Mesenchymal stem cell (in vitro differentiated cells and primary cell): ENCODE data around the gene SREBF1.

Experiments
- DNase-seq: peaks from one replicate; pipeline ENCODE4 v3.0.0-alpha.2; 2013
- H2AFZ ChIP-seq: one replicate; pipeline ENCODE4 v1.6.1; 2013; ENCODE audit warnings: low read depth, mild to moderate bottlenecking, control low read depth, inconsistent platforms, low read length, moderate library complexity
- H2AK5ac ChIP-seq: 2 replicates; pipeline ENCODE4 v1.6.1; 2013; ENCODE audit warnings: low read length, moderate library complexity, mild to moderate bottlenecking, inconsistent platforms; ENCODE audit not compliant: severe bottlenecking
- H2BK120ac ChIP-seq: one replicate; pipeline ENCODE4 v1.6.1; 2013; ENCODE audit warnings: low read depth, mild to moderate bottlenecking, inconsistent platforms, low read length, moderate library complexity
- H2BK12ac ChIP-seq, 2 experiments: one replicate each; pipeline ENCODE4 v1.6.1; 2013; ENCODE audit warnings: inconsistent platforms in 2 of 2, low read length in 2 of 2, mild to moderate bottlenecking in 2 of 2, moderate library complexity in 2 of 2, control low read depth in 1 of 2
- H2BK15ac ChIP-seq: one replicate; pipeline ENCODE4 v1.6.1; 2013; ENCODE audit warnings: mild to moderate bottlenecking, low read depth, inconsistent platforms; ENCODE audit not compliant: poor library complexity, severe bottlenecking
- H2BK5ac ChIP-seq: 2 replicates; pipeline ENCODE4 v1.6.1; 2013; ENCODE audit warnings: low read depth, mild to moderate bottlenecking, low read length, control low read depth, inconsistent platforms; ENCODE audit not compliant: poor library complexity, severe bottlenecking
- H3K14ac ChIP-seq, 2 experiments: one replicate each; pipeline ENCODE4 v1.6.1; 2013; ENCODE audit warnings: inconsistent platforms in 2 of 2, low read length in 2 of 2, control low read depth in 1 of 2, mild to moderate bottlenecking in 1 of 2, moderate library complexity in 1 of 2
- H3K18ac ChIP-seq, 2 experiments: one replicate each; pipeline ENCODE4 v1.6.1; 2013; ENCODE audit warnings: inconsistent platforms in 2 of 2, low read length in 2 of 2, control low read depth in 1 of 2, low read depth in 1 of 2, mild to moderate bottlenecking in 1 of 2
- H3K23ac ChIP-seq, 2 experiments: one replicate each; pipeline ENCODE4 v1.6.1; 2013; ENCODE audit warnings: inconsistent platforms in 2 of 2, low read length in 2 of 2, mild to moderate bottlenecking in 2 of 2, moderate library complexity in 2 of 2, control low read depth in 1 of 2
- H3K27ac ChIP-seq: 2 replicates; pipeline ENCODE4 v1.5.1; 2013; ENCODE audit warnings: mild to moderate bottlenecking, moderate library complexity, low read length, control low read depth, inconsistent platforms; ENCODE audit not compliant: poor library complexity, severe bottlenecking
- H3K27me3 ChIP-seq, 2 experiments: 2 replicates each; pipeline versions ENCODE4 v1.6.1 to v1.7.0; 2013; ENCODE audit warnings: low read length in 2 of 2, mild to moderate bottlenecking in 2 of 2, moderate library complexity in 2 of 2, control low read depth in 1 of 2, inconsistent platforms in 1 of 2; ENCODE audit not compliant: control insufficient read depth in 1 of 2, insufficient read depth in 1 of 2
- H3K36me3 ChIP-seq, 2 experiments: 2 replicates each; pipeline versions ENCODE4 v1.6.1 to v1.7.0; 2013; ENCODE audit warnings: low read length in 2 of 2, control low read depth in 1 of 2, inconsistent platforms in 1 of 2, low read depth in 1 of 2, mild to moderate bottlenecking in 1 of 2; ENCODE audit not compliant: insufficient read depth in 2 of 2, control insufficient read depth in 1 of 2
- H3K4ac ChIP-seq, 2 experiments: one replicate each; pipeline ENCODE4 v1.6.1; 2013; ENCODE audit warnings: inconsistent platforms in 2 of 2, low read length in 2 of 2, mild to moderate bottlenecking in 2 of 2, moderate library complexity in 2 of 2, control low read depth in 1 of 2, low read depth in 1 of 2
- H3K4me1 ChIP-seq: 2 replicates; pipeline ENCODE4 v1.6.1; 2013; ENCODE audit warnings: low read depth, low read length, control low read depth; ENCODE audit not compliant: control insufficient read depth, insufficient read depth
- H3K4me2 ChIP-seq: 2 replicates; pipeline ENCODE4 v1.6.1; 2013; ENCODE audit warnings: low read length, mild to moderate bottlenecking, inconsistent platforms; ENCODE audit not compliant: poor library complexity, severe bottlenecking
- H3K4me3 ChIP-seq, 2 experiments: 2 replicates each; pipeline versions ENCODE4 v1.5.1 to v1.7.0; 2013; ENCODE audit warnings: low read length in 2 of 2, mild to moderate bottlenecking in 2 of 2, control low read depth in 1 of 2, low read depth in 1 of 2; ENCODE audit not compliant: insufficient read depth in 1 of 2
- H3K79me1 ChIP-seq: replicated peaks from 2 replicates; pipeline ENCODE4 v1.6.1; 2013; ENCODE audit warnings: mild to moderate bottlenecking, control low read depth, low read length, inconsistent platforms; ENCODE audit not compliant: poor library complexity, severe bottlenecking
- H3K9ac ChIP-seq: 2 replicates; pipeline ENCODE4 v1.7.0; 2013; ENCODE audit warnings: mild to moderate bottlenecking, low read length, moderate library complexity
- H3K9me3 ChIP-seq: 2 replicates; pipeline ENCODE4 v1.7.0; 2013; ENCODE audit warnings: mild to moderate bottlenecking, low read length; ENCODE audit not compliant: control insufficient read depth
- H4K8ac ChIP-seq: one replicate; pipeline ENCODE4 v1.6.1; 2013; ENCODE audit warnings: inconsistent platforms, mild to moderate bottlenecking, low read length, moderate library complexity
- H4K91ac ChIP-seq: one replicate; pipeline ENCODE4 v1.6.1; 2013; ENCODE audit warnings: mild to moderate bottlenecking, low read length, inconsistent platforms
- whole genome bisulfite sequencing: methylation state at CpG from one replicate; pipeline ENCODE4 v1.1.7; 2013; ENCODE audit warnings: mixed read lengths; 5-methylcytosine and 5-hydroxymethylcytosine counted together

SREBF1 gene

DNA sequence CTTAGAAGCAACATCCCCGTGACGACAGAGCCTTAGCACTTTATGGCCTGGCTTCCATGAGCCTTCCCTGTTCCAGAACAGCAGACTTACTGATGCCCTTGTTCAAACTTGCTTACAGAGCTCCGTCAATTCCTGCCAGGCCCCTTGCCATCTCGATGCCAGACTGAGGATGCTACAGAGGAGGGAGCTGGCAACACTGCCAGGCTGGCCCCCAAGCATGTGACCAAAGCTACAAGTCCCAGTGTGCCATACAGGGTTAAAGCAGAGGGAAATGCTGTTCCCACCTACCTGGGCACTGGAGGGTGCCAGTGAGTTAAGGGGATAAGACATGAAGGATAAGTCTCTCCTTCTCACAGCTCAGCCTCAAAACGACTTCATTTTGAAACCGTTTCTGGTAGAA lies 33.5 kb upstream of the SREBF1 start:
- no peak overlapping the region for H3K14ac ChIP-seq
- no peak for DNase-seq
- no peak overlapping the region for H2AFZ ChIP-seq
- H4K91ac ChIP-seq = peak overlapping the region; percentile 34
- no peak overlapping the region for H2BK5ac ChIP-seq
- H3K4me1 ChIP-seq = peaks cover 10% of the 10 kb centered on the region
- H2AK5ac ChIP-seq = no peak overlapping the region
- peaks cover 3% of the 10 kb centered on the region for H3K9me3 ChIP-seq
- peaks cover 35 to 44% of the 10 kb centered on the region in 2 experiments for H3K36me3 ChIP-seq
- 83% methylated on average over 6 of the region's 6 CpGs for whole genome bisulfite sequencing
- H3K18ac ChIP-seq = peak overlapping the region in 1 of 2 experiments; percentile 22
- H3K9ac ChIP-seq = no peak overlapping the region
- H3K4me2 ChIP-seq = no peak overlapping the region
- no peak overlapping the region for H2BK120ac ChIP-seq
- H3K79me1 ChIP-seq = peaks cover 6% of the 10 kb centered on the region
- H4K8ac ChIP-seq = peak overlapping the region; percentile 17
- no peak overlapping the region for H3K27ac ChIP-seq
- peak overlapping the region; percentile 63 for H2BK15ac ChIP-seq
- H2BK12ac ChIP-seq = no peak overlapping the region
- H3K27me3 ChIP-seq = no peaks in the 10 kb centered on the region
- H3K4me3 ChIP-seq = no peak overlapping the region
- peak overlapping the region in 1 of 2 experiments; percentile 2 for H3K4ac ChIP-seq
- H3K23ac ChIP-seq = no peak overlapping the region

DNA sequence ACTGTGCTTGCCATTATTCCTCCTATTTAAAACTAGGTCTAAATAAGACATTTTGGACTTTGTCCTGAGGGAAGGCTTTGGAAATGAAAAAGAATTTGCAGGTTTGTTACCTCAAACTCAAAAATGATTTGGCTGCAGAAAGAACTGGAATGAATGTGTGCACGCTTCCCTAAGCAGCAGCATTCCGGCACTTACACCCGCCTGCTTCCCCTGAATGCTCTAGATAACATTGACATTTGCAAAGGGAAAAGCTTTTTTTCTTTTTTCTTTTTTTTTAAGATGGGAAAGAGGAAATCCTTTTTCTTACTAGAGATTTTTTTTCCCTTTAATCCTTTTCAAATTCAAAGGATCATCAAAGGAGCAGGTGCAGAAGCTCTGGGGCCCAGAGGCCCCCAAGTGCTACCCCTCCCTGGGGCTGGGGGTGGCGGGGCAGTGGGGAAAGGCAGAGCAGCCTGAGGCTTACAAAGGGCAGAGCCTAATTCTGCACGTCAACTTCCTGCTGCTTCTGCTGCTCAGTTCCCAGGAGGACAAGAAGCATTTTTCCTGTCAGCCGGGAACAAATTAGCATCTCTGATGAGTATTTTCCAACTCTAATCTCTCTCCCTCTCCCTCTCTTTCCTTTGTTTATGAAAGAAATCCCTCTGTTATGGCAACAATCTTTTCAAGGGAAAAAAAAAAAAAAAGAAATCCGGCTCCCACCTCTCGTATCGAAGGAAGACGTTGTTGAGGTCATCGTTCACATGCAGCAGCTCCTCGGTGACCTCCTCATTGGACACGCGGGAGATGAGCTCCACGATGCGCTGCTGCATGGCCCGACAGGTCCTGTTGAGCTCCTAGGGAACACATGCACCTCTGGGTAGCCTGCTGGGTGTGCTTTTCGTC lies 32.1 kb upstream of the SREBF1 start:
- peak overlapping the region; percentile 54 for H3K9ac ChIP-seq

DNA sequence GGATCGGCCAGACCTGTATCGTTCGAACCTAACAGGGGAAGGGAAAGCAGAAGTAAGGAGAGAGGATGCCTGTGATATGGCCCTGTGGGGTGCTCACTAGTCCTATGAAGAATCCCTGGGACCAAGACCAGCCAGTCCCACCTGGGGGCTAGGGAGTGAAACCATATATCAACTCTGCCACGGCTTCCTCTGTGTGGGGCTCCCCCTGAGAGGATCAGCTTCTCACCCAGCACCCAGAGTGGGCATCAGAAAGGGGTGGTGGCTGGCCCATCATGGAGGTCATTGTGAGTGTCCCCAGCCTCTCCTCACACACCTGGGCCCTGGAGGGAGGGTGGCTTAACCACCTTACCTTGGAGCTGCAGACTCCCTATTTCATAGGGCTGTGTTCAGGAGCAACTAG lies 30.1 kb upstream of the SREBF1 start:
- peak overlapping the region; percentile 67 for H2BK15ac ChIP-seq
- H2AFZ ChIP-seq = no peak overlapping the region
- no peak overlapping the region for H2BK5ac ChIP-seq
- H2BK120ac ChIP-seq = no peak overlapping the region
- peaks cover 4% of the 10 kb centered on the region for H3K4me1 ChIP-seq
- H3K27me3 ChIP-seq = no peaks in the 10 kb centered on the region
- no peak overlapping the region for H3K23ac ChIP-seq
- H3K18ac ChIP-seq = no peak overlapping the region
- no peak overlapping the region for H3K4me3 ChIP-seq
- H2AK5ac ChIP-seq = no peak overlapping the region
- H2BK12ac ChIP-seq = no peak overlapping the region
- 98% methylated on average over 4 of the region's 4 CpGs for WGBS
- DNase-seq = no peak
- no peak overlapping the region for H3K4ac ChIP-seq
- H3K9me3 ChIP-seq = no peaks in the 10 kb centered on the region
- H4K91ac ChIP-seq = peak overlapping the region; percentile 28
- no peak overlapping the region for H4K8ac ChIP-seq
- H3K27ac ChIP-seq = no peak overlapping the region
- no peak overlapping the region for H3K4me2 ChIP-seq
- H3K36me3 ChIP-seq = peaks cover 47 to 54% of the 10 kb centered on the region in 2 experiments
- peaks cover 4% of the 10 kb centered on the region for H3K79me1 ChIP-seq
- H3K14ac ChIP-seq = no peak overlapping the region
- H3K9ac ChIP-seq = no peak overlapping the region

More for the DNA sequence above, 32.1 kb upstream of the SREBF1 start:
- no peak overlapping the region for H2BK5ac ChIP-seq
- no peak overlapping the region for H3K4me2 ChIP-seq
- H2BK120ac ChIP-seq = no peak overlapping the region
- no peak overlapping the region for H2BK15ac ChIP-seq
- DNase-seq = peak; percentile 97
- H3K9me3 ChIP-seq = no peaks in the 10 kb centered on the region
- H3K4me3 ChIP-seq = no peak overlapping the region
- H3K18ac ChIP-seq = peak overlapping the region in 1 of 2 experiments; percentile 69
- peak overlapping the region in 1 of 2 experiments; percentile 66 for H3K14ac ChIP-seq
- H2AK5ac ChIP-seq = no peak overlapping the region
- H3K4ac ChIP-seq = no peak overlapping the region
- H3K4me1 ChIP-seq = peaks cover 6% of the 10 kb centered on the region
- H4K8ac ChIP-seq = no peak overlapping the region
- no peak overlapping the region for H3K23ac ChIP-seq
- peaks cover 39 to 43% of the 10 kb centered on the region in 2 experiments for H3K36me3 ChIP-seq
- H4K91ac ChIP-seq = no peak overlapping the region
- peaks cover 6% of the 10 kb centered on the region for H3K79me1 ChIP-seq
- peak overlapping the region in 1 of 2 experiments; percentile 80 for H2BK12ac ChIP-seq
- H3K27me3 ChIP-seq = no peaks in the 10 kb centered on the region
- 11% methylated on average over 18 of the region's 18 CpGs for WGBS
- H3K27ac ChIP-seq = no peak overlapping the region
- no peak overlapping the region for H2AFZ ChIP-seq

DNA sequence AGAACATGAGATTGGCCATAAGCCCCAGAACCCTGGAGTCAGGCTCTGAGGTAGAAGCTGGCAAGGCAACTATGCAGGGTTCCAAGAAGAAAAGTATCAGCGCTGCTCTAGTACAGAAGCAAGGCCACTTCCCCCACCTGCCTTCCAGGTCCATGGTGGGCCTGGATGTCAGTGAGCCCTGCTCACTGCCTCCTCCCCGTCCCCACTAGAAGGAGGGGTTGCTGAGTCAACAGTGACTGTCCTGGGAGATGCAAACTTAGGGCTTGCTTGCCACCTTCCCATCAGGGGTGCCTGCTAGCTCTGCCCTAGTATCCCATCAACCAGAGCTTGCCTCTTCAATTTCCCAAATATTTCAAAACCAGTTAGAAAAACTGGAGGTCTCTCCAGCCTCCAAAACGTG lies 29.6 kb upstream of the SREBF1 start:
- WGBS = 68% methylated on average over 3 of the region's 3 CpGs
- Histone ChIP-seq H4K91ac (no peak overlapping the region), H3K4me3 (no peak overlapping the region), H2AK5ac (no peak overlapping the region), H3K79me1 (peaks cover 4% of the 10 kb centered on the region), H3K4ac (no peak overlapping the region), H3K9ac (no peak overlapping the region), H3K27ac (no peak overlapping the region), H2AFZ (no peak overlapping the region), H3K18ac (no peak overlapping the region), H3K4me2 (no peak overlapping the region), H4K8ac (no peak overlapping the region), H2BK5ac (no peak overlapping the region), H3K9me3 (no peaks in the 10 kb centered on the region), H3K36me3 (peaks cover 50 to 58% of the 10 kb centered on the region in 2 experiments), H3K4me1 (peaks cover 4% of the 10 kb centered on the region), H2BK120ac (no peak overlapping the region), H2BK12ac (no peak overlapping the region), H3K14ac (peak overlapping the region in 1 of 2 experiments; percentile 11), H2BK15ac (peak overlapping the region; percentile 77), H3K27me3 (no peaks in the 10 kb centered on the region), H3K23ac (peak overlapping the region in 1 of 2 experiments; percentile 63)
- DNase-seq = no peak
